Kasumi-1 (cell line): Measurements from ENCODE around the gene OR4M2.
"Not testable (repeated sequence)": the region's sequence is repeated elsewhere in the genome, so short reads cannot be mapped to it uniquely, and the experiment has no call there.

Experiments used
- DNase-seq, 2 experiments: peaks; one replicate each; lab custom pipeline; 2025; lab: John Stamatoyannopoulos, UW

The OR4M2 gene, protein sequence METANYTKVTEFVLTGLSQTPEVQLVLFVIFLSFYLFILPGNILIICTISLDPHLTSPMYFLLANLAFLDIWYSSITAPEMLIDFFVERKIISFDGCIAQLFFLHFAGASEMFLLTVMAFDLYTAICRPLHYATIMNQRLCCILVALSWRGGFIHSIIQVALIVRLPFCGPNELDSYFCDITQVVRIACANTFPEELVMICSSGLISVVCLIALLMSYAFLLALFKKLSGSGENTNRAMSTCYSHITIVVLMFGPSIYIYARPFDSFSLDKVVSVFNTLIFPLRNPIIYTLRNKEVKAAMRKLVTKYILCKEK

DNA sequence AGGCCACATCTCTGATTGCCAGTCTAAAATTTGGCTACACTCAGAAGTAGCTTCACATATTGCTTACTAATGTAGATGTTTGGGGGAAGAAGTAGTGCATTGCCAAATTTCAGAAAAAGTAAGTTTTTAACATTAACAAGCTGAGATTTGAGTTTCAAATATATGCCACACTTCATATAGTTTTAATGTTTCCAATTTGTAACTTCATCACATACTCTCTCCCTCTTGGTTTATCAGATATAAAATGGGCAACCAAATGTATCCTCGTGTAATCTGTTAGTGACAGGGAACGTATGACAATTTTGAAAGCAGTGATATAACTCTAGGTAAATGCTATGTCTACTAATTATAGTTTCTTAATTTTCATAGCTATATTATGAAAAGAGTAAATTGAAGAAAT, at the start of gene OR4M2:
Gene OR4M2 (plus strand): TSS at position 301 of the 400 bp plus-strand sequence. CDS start 98 bp downstream, at position 399.
- not testable (repeated sequence) for DNase-seq

DNA sequence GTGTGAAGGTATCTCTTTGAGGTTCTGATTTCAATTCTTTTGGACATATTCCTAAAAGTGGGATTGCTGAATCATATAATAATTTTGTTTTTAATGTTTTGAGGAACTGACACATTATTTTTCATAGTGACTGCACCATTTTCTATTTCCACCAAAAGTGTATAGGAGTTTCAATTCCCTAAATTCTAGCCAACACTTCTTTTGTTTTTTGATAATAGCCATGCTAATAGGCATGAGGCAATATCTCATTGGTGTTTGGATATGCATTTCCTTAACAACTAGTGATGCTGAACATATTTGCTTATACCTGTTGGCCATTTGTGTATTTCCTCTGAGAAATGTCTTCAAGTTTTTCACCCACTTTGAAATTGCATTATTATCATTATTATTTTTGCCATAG, 11.1 kb upstream of the OR4M2 start:
- DNase-seq, result not testable (repeated sequence)

DNA sequence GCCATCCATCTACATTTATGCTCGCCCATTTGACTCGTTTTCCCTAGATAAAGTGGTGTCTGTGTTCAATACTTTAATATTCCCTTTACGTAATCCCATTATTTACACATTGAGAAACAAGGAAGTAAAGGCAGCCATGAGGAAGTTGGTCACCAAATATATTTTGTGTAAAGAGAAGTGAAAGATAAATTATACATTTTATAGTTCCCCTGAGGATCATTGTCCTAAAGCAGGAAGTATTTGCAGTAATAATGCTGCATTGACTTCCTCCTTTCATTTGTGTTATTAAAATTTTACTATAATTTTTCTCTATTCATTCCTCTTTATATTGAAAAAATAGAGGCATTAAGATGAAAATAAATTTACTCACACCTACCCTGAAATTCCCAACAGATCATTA, 1.1 kb downstream of the OR4M2 start:
- DNase-seq, result not testable (repeated sequence)

DNA sequence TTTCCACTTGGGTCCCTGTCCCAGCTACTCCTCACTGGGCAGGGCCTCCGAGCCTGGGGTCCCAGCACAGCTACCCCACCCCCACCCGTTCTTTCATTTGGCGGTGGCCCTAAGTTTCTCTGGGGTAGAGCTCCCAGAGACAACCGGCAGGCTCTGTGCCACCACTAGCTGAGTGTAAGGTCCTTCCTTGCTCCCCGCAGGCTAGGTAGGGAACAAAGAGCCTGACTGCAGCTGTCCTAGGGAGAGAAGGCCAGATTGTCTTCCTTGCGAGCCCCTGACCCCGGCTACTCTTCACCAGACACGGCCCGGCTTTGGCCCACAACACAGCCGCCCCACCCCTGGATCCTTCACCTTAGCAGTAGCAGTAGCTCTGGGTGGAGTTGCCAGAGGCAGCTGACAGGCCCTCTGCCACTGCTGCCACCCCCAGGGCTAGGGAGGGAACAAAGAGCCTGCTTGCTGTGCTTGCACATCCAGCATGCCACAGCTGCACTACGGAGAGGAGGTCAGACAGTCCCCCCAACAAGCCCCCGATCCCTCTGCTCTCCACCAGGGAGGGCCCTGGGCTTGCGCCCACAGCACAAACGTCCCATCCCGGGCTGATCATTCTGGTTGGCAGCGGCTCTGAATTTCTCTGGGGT, 18.4 kb downstream of the OR4M2 start:
- DNase-seq, result not testable (repeated sequence)

DNA sequence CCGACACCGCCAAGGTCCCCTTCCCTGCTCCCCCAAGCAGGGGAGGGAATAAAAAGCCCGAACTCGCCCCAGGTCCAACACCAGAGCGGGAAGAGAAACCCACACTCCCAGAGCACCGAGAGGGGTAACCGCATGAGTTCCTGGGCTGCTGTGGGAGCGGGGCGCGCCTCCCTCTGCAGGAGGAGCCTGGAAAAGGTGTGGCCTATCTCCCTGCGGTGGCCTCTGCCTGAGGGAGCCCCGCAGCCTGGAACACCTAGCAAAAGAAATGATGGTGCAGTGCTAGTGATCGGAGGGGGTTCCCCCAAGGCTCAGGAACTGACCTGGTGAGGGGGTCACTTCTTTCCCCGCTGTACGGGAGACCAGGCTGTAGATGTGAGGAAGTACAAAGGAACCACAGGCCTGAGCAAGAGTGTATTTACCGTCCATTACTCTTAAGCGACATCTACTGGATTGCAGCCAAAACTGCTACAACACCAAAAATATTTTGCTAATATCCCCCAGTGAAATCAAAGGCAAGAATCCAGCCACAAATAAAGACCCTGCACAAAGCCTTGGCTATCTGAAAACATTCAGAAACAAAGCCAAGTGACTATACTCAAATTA, 19.1 kb downstream of the OR4M2 start:
- DNase-seq, result not testable (repeated sequence)

DNA sequence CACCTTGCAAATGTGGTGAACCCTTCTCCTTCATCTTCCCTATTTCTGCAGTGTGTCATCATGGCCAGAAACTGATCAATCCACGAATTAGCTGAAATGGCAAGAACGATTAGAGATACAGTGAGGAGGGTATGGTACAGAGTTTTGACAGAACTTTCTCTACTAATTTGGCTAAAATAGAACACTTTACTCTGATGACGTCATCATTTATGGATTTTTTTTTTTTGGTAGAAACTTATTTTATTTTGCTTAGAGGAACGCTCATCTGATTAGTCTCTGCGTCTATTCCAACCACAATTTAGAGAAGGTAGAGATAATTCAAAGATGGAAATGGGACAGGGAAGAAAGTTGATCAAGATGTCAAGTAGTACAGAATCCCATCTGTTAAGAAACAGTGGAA, 41.7 kb downstream of the OR4M2 start:
- not testable (repeated sequence) for DNase-seq
